IPS DF 6.9 (cell line): ENCODE data around the gene TSPAN17.

ENCODE experiments used
- DNase-seq: peaks from one replicate; pipeline ENCODE4 v3.0.0-alpha.2; 2013; ENCODE audit warnings: low read depth, low spot score
- H3K27ac ChIP-seq: one replicate; pipeline ENCODE4 v1.5.1; 2013; ENCODE audit warnings: low read length, control low read depth
- H3K27me3 ChIP-seq: 2 replicates; pipeline ENCODE4 v1.6.1; 2013; ENCODE audit warnings: mild to moderate bottlenecking, low read length; ENCODE audit not compliant: control insufficient read depth, insufficient read depth
- H3K36me3 ChIP-seq: 2 replicates; pipeline ENCODE4 v1.6.1; 2013; ENCODE audit warnings: low read length; ENCODE audit not compliant: control insufficient read depth, insufficient read depth
- H3K4me1 ChIP-seq: 2 replicates; pipeline ENCODE4 v1.6.1; 2013; ENCODE audit warnings: low read length; ENCODE audit not compliant: control insufficient read depth, insufficient read depth
- H3K4me3 ChIP-seq: 2 replicates; pipeline ENCODE4 v1.5.1; 2013; ENCODE audit warnings: mild to moderate bottlenecking, low read length
- H3K9me3 ChIP-seq: 2 replicates; pipeline ENCODE4 v1.6.1; 2013; ENCODE audit warnings: low read length, inconsistent platforms; ENCODE audit not compliant: control insufficient read depth, insufficient read depth
- WGBS: extraction: QIAGEN DNeasy Blood & Tissue Kit; methylation state at CpG from one replicate; pipeline ENCODE4 v1.1.7; 2013; ENCODE audit warnings: mixed read lengths, missing lambda C conversion rate; ENCODE audit not compliant: insufficient read length, insufficient coverage; 5-methylcytosine and 5-hydroxymethylcytosine counted together

The TSPAN17 gene

GRCh38 chr5:176621661-176622079 lies 25.6 kb upstream of the TSPAN17 start:
- H3K27me3 ChIP-seq, result peaks cover 2% of the 10 kb centered on the region; the same call in 1 of the 2 replicates
- WGBS, result no CpG with 5 or more reads among the region's 13 CpGs
- no peak overlapping the region for H3K27ac ChIP-seq
- H3K9me3 ChIP-seq, result no peaks in the 10 kb centered on the region
- peaks cover 9% of the 10 kb centered on the region for H3K4me1 ChIP-seq
- no peaks in the 10 kb centered on the region for H3K36me3 ChIP-seq
- H3K4me3 ChIP-seq, result no peak overlapping the region
- DNase-seq, result no peak

- no peak for DNase-seq
- Histone ChIP-seq H3K4me3 (no peak overlapping the region), H3K27me3 (peaks cover 2% of the 10 kb centered on the region; the same call in 1 of the 2 replicates), H3K9me3 (no peaks in the 10 kb centered on the region), H3K27ac (no peak overlapping the region), H3K4me1 (peaks cover 6% of the 10 kb centered on the region), H3K36me3 (no peaks in the 10 kb centered on the region)
- WGBS, result no CpG with 5 or more reads among the region's 4 CpGs
Observed at GRCh38 chr5:176624142-176624541, 23.1 kb upstream of the TSPAN17 start.

- Histone ChIP-seq H3K9me3 (no peaks in the 10 kb centered on the region), H3K4me1 (peaks cover 1% of the 10 kb centered on the region; the same call in 1 of the 2 replicates), H3K36me3 (no peaks in the 10 kb centered on the region), H3K4me3 (no peak overlapping the region), H3K27ac (no peak overlapping the region), H3K27me3 (no peaks in the 10 kb centered on the region; the same call in 1 of the 2 replicates)
- no peak for DNase-seq
- no CpG with 5 or more reads among the region's 9 CpGs for WGBS
Observed at GRCh38 chr5:176624938-176625337, 22.3 kb upstream of the TSPAN17 start.

- WGBS, result no CpG with 5 or more reads among the region's 2 CpGs
- H3K4me1 ChIP-seq, result no peaks in the 10 kb centered on the region
- no peak overlapping the region for H3K27ac ChIP-seq
- no peak for DNase-seq
- H3K36me3 ChIP-seq, result no peaks in the 10 kb centered on the region
- H3K4me3 ChIP-seq, result no peak overlapping the region
- H3K27me3 ChIP-seq, result no peaks in the 10 kb centered on the region; the same call in 1 of the 2 replicates
- H3K9me3 ChIP-seq, result no peaks in the 10 kb centered on the region
Observed at GRCh38 chr5:176625512-176625911, 21.8 kb upstream of the TSPAN17 start.

- H3K4me1 ChIP-seq, result no peaks in the 10 kb centered on the region
- H3K27ac ChIP-seq, result no peak overlapping the region
- H3K9me3 ChIP-seq, result no peaks in the 10 kb centered on the region
- DNase-seq, result no peak
- no peak overlapping the region for H3K4me3 ChIP-seq
- peaks cover 4% of the 10 kb centered on the region; the same call in 1 of the 2 replicates for H3K27me3 ChIP-seq
- no peaks in the 10 kb centered on the region for H3K36me3 ChIP-seq
- no CpG with 5 or more reads among the region's 25 CpGs for WGBS
Observed at GRCh38 chr5:176625966-176626875, 21.1 kb upstream of the TSPAN17 start.

GRCh38 chr5:176626876-176627236 lies 20.4 kb upstream of the TSPAN17 start:
- no peak overlapping the region for H3K4me3 ChIP-seq
- no peaks in the 10 kb centered on the region for H3K36me3 ChIP-seq
- WGBS, result no CpG with 5 or more reads among the region's 7 CpGs
- H3K9me3 ChIP-seq, result no peaks in the 10 kb centered on the region
- H3K27me3 ChIP-seq, result peaks cover 5% of the 10 kb centered on the region; the same call in 1 of the 2 replicates
- H3K4me1 ChIP-seq, result no peaks in the 10 kb centered on the region
- DNase-seq, result no peak
- no peak overlapping the region for H3K27ac ChIP-seq

- no peaks in the 10 kb centered on the region for H3K4me1 ChIP-seq
- no CpG with 5 or more reads among the region's 5 CpGs for WGBS
- DNase-seq, result no peak
- H3K36me3 ChIP-seq, result no peaks in the 10 kb centered on the region
- H3K4me3 ChIP-seq, result no peak overlapping the region
- peaks cover 5% of the 10 kb centered on the region; the same call in 1 of the 2 replicates for H3K27me3 ChIP-seq
- no peaks in the 10 kb centered on the region for H3K9me3 ChIP-seq
- no peak overlapping the region for H3K27ac ChIP-seq
Observed at GRCh38 chr5:176627582-176627981, 19.7 kb upstream of the TSPAN17 start.

- no peaks in the 10 kb centered on the region for H3K36me3 ChIP-seq
- H3K27ac ChIP-seq, result no peak overlapping the region
- H3K4me1 ChIP-seq, result no peaks in the 10 kb centered on the region
- no CpG with 5 or more reads among the region's 13 CpGs for WGBS
- no peaks in the 10 kb centered on the region for H3K9me3 ChIP-seq
- H3K27me3 ChIP-seq, result peaks cover 5% of the 10 kb centered on the region; the same call in 1 of the 2 replicates
- DNase-seq, result no peak
- no peak overlapping the region for H3K4me3 ChIP-seq
Observed at GRCh38 chr5:176628406-176629228, 18.7 kb upstream of the TSPAN17 start.

GRCh38 chr5:176629317-176629852 lies 17.9 kb upstream of the TSPAN17 start:
- Histone ChIP-seq H3K4me1 (no peaks in the 10 kb centered on the region), H3K27ac (no peak overlapping the region), H3K4me3 (peak overlapping the region; percentile 51), H3K36me3 (no peaks in the 10 kb centered on the region), H3K27me3 (peaks cover 5% of the 10 kb centered on the region; the same call in 1 of the 2 replicates), H3K9me3 (no peaks in the 10 kb centered on the region)
- DNase-seq, result no peak
- WGBS, result no CpG with 5 or more reads among the region's 34 CpGs
